Measurements from ENCODE around the gene TMTC1. TPM values are rescaled to one million over a fixed set of nuclear protein-coding genes. Genes with fewer than 3 reads are reported as not detected.

Gene TMTC1
- total and polyA plus RNA-seq, 11 donors: 8.8 to 101 (median 41.4) TPM

GRCh38 chr12:29734734-29735133, 49.0 kb downstream of the TMTC1 start:
- 20 to 36% (median 29%) methylated on average over 6 of the region's 6 CpGs for WGBS, 4 donors
- no peaks in the 10 kb centered on the region for H3K9me3 ChIP-seq
- intact Hi-C loops (cut with DNase I): loop anchor here in 2 of 10 donors (5.0 to 10.0 kb wide), 2 partner anchors 48 to 180 kb away; partner anchors contain the start of gene TMTC1 (in 1 of the 2)
- peak overlapping the region; percentile 32 to 82 (median 56) for H3K27ac ChIP-seq
- no peaks in the 10 kb centered on the region for H3K27me3 ChIP-seq
- H3K4me3 ChIP-seq: no peak overlapping the region
- H3K36me3 ChIP-seq: peaks cover 0 to 8% (median 0%) of the 10 kb centered on the region in 9 donors
- no peak for TF ChIP-seq POLR2A (IDR thresholded peaks at IDR 0.05)
- TF ChIP-seq CTCF (IDR thresholded peaks at IDR 0.05): no peak
- DNase-seq (no peak), ATAC-seq (peak; percentile 59 to 80 (median 78))
- H3K4me1 ChIP-seq: peaks cover 10 to 94% (median 58%) of the 10 kb centered on the region in 12 donors

GRCh38 chr12:29734305-29734704, 49.4 kb downstream of the TMTC1 start:
- peaks cover 10 to 95% (median 58%) of the 10 kb centered on the region in 12 donors for H3K4me1 ChIP-seq
- DNase-seq (no peak), ATAC-seq (peak in 1 of 4 donors; percentile 11)
- H3K27ac ChIP-seq: peak overlapping the region; percentile 32 to 82 (median 56)
- H3K9me3 ChIP-seq: no peaks in the 10 kb centered on the region
- WGBS, 4 donors: 56 to 63% (median 60%) methylated on average over 5 of the region's 5 CpGs
- peaks cover 0 to 8% (median 0%) of the 10 kb centered on the region in 9 donors for H3K36me3 ChIP-seq
- no peaks in the 10 kb centered on the region for H3K27me3 ChIP-seq
- TF ChIP-seq CTCF (IDR thresholded peaks at IDR 0.05) (no peak), POLR2A (IDR thresholded peaks at IDR 0.05) (no peak)
- intact Hi-C loops (cut with DNase I): loop anchor here in 1 of 10 donors (10.0 kb wide), 1 partner anchor 180 kb away; no protein-coding TSS in a partner anchor
- H3K4me3 ChIP-seq: no peak overlapping the region

GRCh38 chr12:29733501-29733900, 50.2 kb downstream of the TMTC1 start:
- peak overlapping the region in 11 of 12 donors; percentile 6 to 82 (median 61) for H3K27ac ChIP-seq
- H3K27me3 ChIP-seq: no peaks in the 10 kb centered on the region
- DNase-seq (no peak), ATAC-seq (no peak)
- no peak for TF ChIP-seq CTCF (IDR thresholded peaks at IDR 0.05)
- no peak for TF ChIP-seq POLR2A (IDR thresholded peaks at IDR 0.05)
- intact Hi-C loops (cut with DNase I): loop anchor here in 1 of 10 donors (10.0 kb wide), 1 partner anchor 179 kb away; no protein-coding TSS in a partner anchor
- H3K36me3 ChIP-seq: peaks cover 0 to 8% (median 0%) of the 10 kb centered on the region in 9 donors
- no peaks in the 10 kb centered on the region for H3K9me3 ChIP-seq
- H3K4me1 ChIP-seq: peaks cover 10 to 96% (median 59%) of the 10 kb centered on the region in 12 donors
- 94 to 100% (median 99%) methylated on average over 1 of the region's 1 CpG for WGBS, 4 donors
- H3K4me3 ChIP-seq: no peak overlapping the region

GRCh38 chr12:29733060-29733459, 50.7 kb downstream of the TMTC1 start:
- H3K4me1 ChIP-seq: peaks cover 10 to 96% (median 56%) of the 10 kb centered on the region in 12 donors
- no peak overlapping the region for H3K4me3 ChIP-seq
- DNase-seq (no peak), ATAC-seq (no peak)
- no peaks in the 10 kb centered on the region for H3K9me3 ChIP-seq
- 89 to 97% (median 94%) methylated on average over 3 of the region's 3 CpGs for WGBS, 4 donors
- peaks cover 0 to 8% (median 0%) of the 10 kb centered on the region in 9 donors for H3K36me3 ChIP-seq
- TF ChIP-seq POLR2A (IDR thresholded peaks at IDR 0.05) (no peak), CTCF (IDR thresholded peaks at IDR 0.05) (no peak)
- peak overlapping the region in 9 of 12 donors; percentile 6 to 82 (median 61) for H3K27ac ChIP-seq
- intact Hi-C loops (cut with DNase I): loop anchor here in 1 of 10 donors (10.0 kb wide), 1 partner anchor 178 kb away; no protein-coding TSS in a partner anchor
- H3K27me3 ChIP-seq: no peaks in the 10 kb centered on the region

Data from heart left ventricle (tissue), 16 donors.